GM23338 (cell line): ENCODE results near the gene NTN1. TPM values are rescaled to one million over a fixed set of nuclear protein-coding genes. Genes with fewer than 3 reads are reported as not detected.

Experiments
- ATAC-seq: fragments of 200-7000 bp; cut with Tn5 transposase; 3 replicates; pipeline ENCODE4 v1.9.1; 2020
- DNase-seq: peaks from one replicate; pipeline ENCODE4 v3.0.0-alpha.2; 2015; ENCODE audit warnings: low spot score
- H2AFZ ChIP-seq: fragments of 200-600 bp; sonication (generic); 2 replicates; pipeline ENCODE4 v1.8.0; 2016; ENCODE audit warnings: antibody characterized with exemption, mild to moderate bottlenecking, moderate library complexity
- H3F3A ChIP-seq: fragments of 200-600 bp; sonication (generic); replicated peaks from 2 replicates; pipeline ENCODE4 v1.8.0; 2017; ENCODE audit warnings: antibody characterized with exemption, mixed run types, low read depth
- H3K27ac ChIP-seq: fragments of 200-600 bp; sonication (generic); 2 replicates; pipeline ENCODE4 v1.6.1; 2016; ENCODE audit warnings: low read depth
- H3K27me3 ChIP-seq: fragments of 200-600 bp; sonication (generic); 2 replicates; pipeline ENCODE4 v1.8.0; 2016; ENCODE audit warnings: mild to moderate bottlenecking, mixed run types, moderate library complexity; ENCODE audit not compliant: insufficient read depth
- H3K36me3 ChIP-seq: fragments of 200-600 bp; sonication (generic); 2 replicates; pipeline ENCODE4 v1.8.0; 2016; ENCODE audit warnings: mild to moderate bottlenecking; ENCODE audit not compliant: insufficient read depth
- H3K4me1 ChIP-seq: fragments of 200-600 bp; sonication (generic); 2 replicates; pipeline ENCODE4 v1.8.0; 2016; ENCODE audit warnings: mild to moderate bottlenecking, moderate library complexity; ENCODE audit not compliant: insufficient read depth
- H3K4me2 ChIP-seq: fragments of 200-600 bp; sonication (generic); 2 replicates; pipeline ENCODE4 v1.7.1; 2017; ENCODE audit warnings: mixed run types
- H3K4me3 ChIP-seq: fragments of 200-600 bp; sonication (generic); 2 replicates; pipeline ENCODE4 v1.6.1; 2016; ENCODE audit warnings: mixed run types
- H3K79me2 ChIP-seq: fragments of 200-600 bp; sonication (generic); replicated peaks from 2 replicates; pipeline ENCODE4 v1.8.0; 2017; ENCODE audit warnings: mild to moderate bottlenecking; ENCODE audit not compliant: insufficient read depth
- H3K9me2 ChIP-seq: fragments of 200-600 bp; sonication (generic); 2 replicates; pipeline ENCODE4 v1.8.0; 2017; ENCODE audit not compliant: insufficient read depth
- H4K20me1 ChIP-seq: fragments of 200-600 bp; sonication (generic); replicated peaks from 2 replicates; pipeline ENCODE4 v1.8.0; 2017; ENCODE audit warnings: mild to moderate bottlenecking; ENCODE audit not compliant: insufficient read depth
- H3K27ac Mint-ChIP-seq: 2 replicates; pipeline ENCODE4 v1.8.0; 2020; ENCODE audit warnings: inconsistent platforms, mild to moderate bottlenecking, moderate library complexity, mixed read lengths
- H3K27me3 Mint-ChIP-seq: 3 replicates; pipeline ENCODE4 v1.8.0; 2022; ENCODE audit warnings: low read depth, mild to moderate bottlenecking, moderate library complexity, mixed read lengths, inconsistent platforms; ENCODE audit not compliant: insufficient read depth, poor library complexity
- H3K36me3 Mint-ChIP-seq: 3 replicates; pipeline ENCODE4 v1.8.0; 2021; ENCODE audit warnings: low read depth, mild to moderate bottlenecking, inconsistent platforms, moderate library complexity, mixed read lengths
- H3K4me1 Mint-ChIP-seq: 3 replicates; pipeline ENCODE4 v1.8.0; 2020; ENCODE audit warnings: mild to moderate bottlenecking, inconsistent platforms, mixed read lengths
- H3K4me3 Mint-ChIP-seq: 3 replicates; pipeline ENCODE4 v1.8.0; 2021; ENCODE audit warnings: moderate library complexity, mild to moderate bottlenecking, inconsistent platforms, mixed read lengths
- H3K9me3 Mint-ChIP-seq: 3 replicates; pipeline ENCODE4 v1.8.0; 2020; ENCODE audit warnings: moderate library complexity, mild to moderate bottlenecking, inconsistent platforms, mixed read lengths
- CREB1 ChIP-seq: fragments of 250-450 bp; sonication (Bioruptor Pico); IDR thresholded peaks from 2 replicates; pipeline ENCODE4 v1.5.0; 2020; ENCODE audit warnings: low read depth, mild to moderate bottlenecking, moderate library complexity
- CTCF ChIP-seq, 2 experiments: fragments of 200-600 bp in 1 of 2; sonication (generic) in 1 of 2; conservative IDR thresholded peaks; 2 replicates each; pipeline versions ENCODE4 v1.5.1 to v1.6.1; 2016 to 2017; ENCODE audit warnings: antibody characterized with exemption in 2 of 2, low read depth in 2 of 2, mild to moderate bottlenecking in 2 of 2, moderate library complexity in 1 of 2
- EZH2 ChIP-seq: fragments of 200-600 bp; sonication (generic); IDR thresholded peaks from one replicate; pipeline ENCODE4 v1.8.0; 2017; ENCODE audit warnings: antibody characterized with exemption, mild to moderate bottlenecking, low read depth; ENCODE audit not compliant: unreplicated experiment
- EZH2phosphoT487 ChIP-seq: fragments of 200-600 bp; sonication (generic); IDR thresholded peaks from one replicate; pipeline ENCODE4 v1.8.1; 2018; ENCODE audit warnings: antibody characterized with exemption; ENCODE audit not compliant: unreplicated experiment
- JUNB ChIP-seq: IDR thresholded peaks from one replicate; pipeline ENCODE4 v1.6.1; 2016; ENCODE audit warnings: antibody characterized with exemption; ENCODE audit not compliant: unreplicated experiment
- NANOG ChIP-seq: IDR thresholded peaks from 2 replicates; pipeline ENCODE4 v1.6.1; 2016; ENCODE audit warnings: antibody characterized with exemption, borderline replicate concordance
- POLR2AphosphoS5 ChIP-seq: IDR thresholded peaks from 2 replicates; pipeline ENCODE4 v1.6.1; 2016; ENCODE audit warnings: antibody characterized with exemption, low read depth
- REST ChIP-seq: IDR thresholded peaks from one replicate; pipeline ENCODE4 v1.6.1; 2018; ENCODE audit warnings: antibody characterized with exemption; ENCODE audit not compliant: unreplicated experiment
- ZNF114 ChIP-seq: fragments of 250-450 bp; sonication (Bioruptor Pico); IDR thresholded peaks from 2 replicates; pipeline ENCODE4 v1.5.0; 2020; ENCODE audit warnings: mild to moderate bottlenecking, moderate library complexity
- ZNF331 ChIP-seq: fragments of 250-450 bp; sonication (Bioruptor Pico); IDR thresholded peaks from 2 replicates; pipeline ENCODE4 v1.5.0; 2020; ENCODE audit warnings: low read depth, mild to moderate bottlenecking, moderate library complexity
- polyA plus RNA-seq: library from polyadenylated mRNA; unstranded; fragments of >200 nt; fragmentation: Nextera tagmentation; extraction: Ambion mirVana; gene quantifications from 2 replicates; pipeline ENCODE4 v1.2.1, GENCODE V29; 2016
- total RNA-seq: library from RNA; depleted of rRNA; stranded (reverse); fragments of >200 nt; shearing (Covaris generic); gene quantifications from 2 replicates; pipeline ENCODE4 v1.2.3, GENCODE V29; 2014
- TF ChIP-seq, protein P1 (sequence below): fragments of 250-450 bp; sonication (Bioruptor Pico); IDR thresholded peaks from 2 replicates; pipeline ENCODE4 v1.5.0; 2020; ENCODE audit warnings: mild to moderate bottlenecking, moderate library complexity
- TF ChIP-seq, protein P2 (sequence below): IDR thresholded peaks from 2 replicates; pipeline ENCODE4 v1.6.1; 2016; ENCODE audit warnings: antibody characterized with exemption

Gene NTN1
- total and polyA plus RNA-seq, 2 experiments from 2014 or later = 0.57 to 2.6 TPM

DNA sequence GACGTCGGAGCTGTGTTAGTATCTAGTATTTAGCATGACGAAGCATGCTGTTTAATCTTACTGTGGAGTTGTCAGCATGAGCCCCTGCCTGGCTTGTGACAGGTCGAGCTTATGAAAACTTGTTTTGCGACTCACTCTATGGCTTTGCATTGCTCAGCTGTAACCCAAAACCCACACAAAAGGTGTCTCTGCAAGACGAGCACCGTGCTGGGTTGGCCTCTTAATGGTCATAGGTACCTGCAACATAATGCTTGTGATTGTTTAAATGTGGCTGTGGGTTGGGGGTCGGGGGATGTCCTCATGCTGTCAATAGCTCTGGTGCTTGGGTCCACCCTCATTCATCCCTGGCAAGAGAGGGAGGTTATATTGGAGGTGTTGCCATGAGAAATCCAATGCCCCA is 5.4 kb downstream of the NTN1 start (continued):
- TF ChIP-seq, protein P1, sequence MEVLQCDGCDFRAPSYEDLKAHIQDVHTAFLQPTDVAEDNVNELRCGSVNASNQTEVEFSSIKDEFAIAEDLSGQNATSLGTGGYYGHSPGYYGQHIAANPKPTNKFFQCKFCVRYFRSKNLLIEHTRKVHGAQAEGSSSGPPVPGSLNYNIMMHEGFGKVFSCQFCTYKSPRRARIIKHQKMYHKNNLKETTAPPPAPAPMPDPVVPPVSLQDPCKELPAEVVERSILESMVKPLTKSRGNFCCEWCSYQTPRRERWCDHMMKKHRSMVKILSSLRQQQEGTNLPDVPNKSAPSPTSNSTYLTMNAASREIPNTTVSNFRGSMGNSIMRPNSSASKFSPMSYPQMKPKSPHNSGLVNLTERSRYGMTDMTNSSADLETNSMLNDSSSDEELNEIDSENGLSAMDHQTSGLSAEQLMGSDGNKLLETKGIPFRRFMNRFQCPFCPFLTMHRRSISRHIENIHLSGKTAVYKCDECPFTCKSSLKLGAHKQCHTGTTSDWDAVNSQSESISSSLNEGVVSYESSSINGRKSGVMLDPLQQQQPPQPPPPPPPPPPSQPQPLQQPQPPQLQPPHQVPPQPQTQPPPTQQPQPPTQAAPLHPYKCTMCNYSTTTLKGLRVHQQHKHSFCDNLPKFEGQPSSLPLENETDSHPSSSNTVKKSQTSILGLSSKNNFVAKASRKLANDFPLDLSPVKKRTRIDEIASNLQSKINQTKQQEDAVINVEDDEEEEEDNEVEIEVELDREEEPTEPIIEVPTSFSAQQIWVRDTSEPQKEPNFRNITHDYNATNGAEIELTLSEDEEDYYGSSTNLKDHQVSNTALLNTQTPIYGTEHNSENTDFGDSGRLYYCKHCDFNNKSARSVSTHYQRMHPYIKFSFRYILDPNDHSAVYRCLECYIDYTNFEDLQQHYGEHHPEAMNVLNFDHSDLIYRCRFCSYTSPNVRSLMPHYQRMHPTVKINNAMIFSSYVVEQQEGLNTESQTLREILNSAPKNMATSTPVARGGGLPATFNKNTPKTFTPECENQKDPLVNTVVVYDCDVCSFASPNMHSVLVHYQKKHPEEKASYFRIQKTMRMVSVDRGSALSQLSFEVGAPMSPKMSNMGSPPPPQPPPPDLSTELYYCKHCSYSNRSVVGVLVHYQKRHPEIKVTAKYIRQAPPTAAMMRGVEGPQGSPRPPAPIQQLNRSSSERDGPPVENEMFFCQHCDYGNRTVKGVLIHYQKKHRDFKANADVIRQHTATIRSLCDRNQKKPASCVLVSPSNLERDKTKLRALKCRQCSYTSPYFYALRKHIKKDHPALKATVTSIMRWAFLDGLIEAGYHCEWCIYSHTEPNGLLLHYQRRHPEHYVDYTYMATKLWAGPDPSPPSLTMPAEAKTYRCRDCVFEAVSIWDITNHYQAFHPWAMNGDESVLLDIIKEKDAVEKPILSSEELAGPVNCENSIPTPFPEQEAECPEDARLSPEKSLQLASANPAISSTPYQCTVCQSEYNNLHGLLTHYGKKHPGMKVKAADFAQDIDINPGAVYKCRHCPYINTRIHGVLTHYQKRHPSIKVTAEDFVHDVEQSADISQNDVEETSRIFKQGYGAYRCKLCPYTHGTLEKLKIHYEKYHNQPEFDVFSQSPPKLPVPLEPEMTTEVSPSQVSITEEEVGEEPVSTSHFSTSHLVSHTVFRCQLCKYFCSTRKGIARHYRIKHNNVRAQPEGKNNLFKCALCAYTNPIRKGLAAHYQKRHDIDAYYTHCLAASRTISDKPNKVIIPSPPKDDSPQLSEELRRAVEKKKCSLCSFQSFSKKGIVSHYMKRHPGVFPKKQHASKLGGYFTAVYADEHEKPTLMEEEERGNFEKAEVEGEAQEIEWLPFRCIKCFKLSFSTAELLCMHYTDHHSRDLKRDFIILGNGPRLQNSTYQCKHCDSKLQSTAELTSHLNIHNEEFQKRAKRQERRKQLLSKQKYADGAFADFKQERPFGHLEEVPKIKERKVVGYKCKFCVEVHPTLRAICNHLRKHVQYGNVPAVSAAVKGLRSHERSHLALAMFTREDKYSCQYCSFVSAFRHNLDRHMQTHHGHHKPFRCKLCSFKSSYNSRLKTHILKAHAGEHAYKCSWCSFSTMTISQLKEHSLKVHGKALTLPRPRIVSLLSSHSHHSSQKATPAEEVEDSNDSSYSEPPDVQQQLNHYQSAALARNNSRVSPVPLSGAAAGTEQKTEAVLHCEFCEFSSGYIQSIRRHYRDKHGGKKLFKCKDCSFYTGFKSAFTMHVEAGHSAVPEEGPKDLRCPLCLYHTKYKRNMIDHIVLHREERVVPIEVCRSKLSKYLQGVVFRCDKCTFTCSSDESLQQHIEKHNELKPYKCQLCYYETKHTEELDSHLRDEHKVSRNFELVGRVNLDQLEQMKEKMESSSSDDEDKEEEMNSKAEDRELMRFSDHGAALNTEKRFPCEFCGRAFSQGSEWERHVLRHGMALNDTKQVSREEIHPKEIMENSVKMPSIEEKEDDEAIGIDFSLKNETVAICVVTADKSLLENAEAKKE = no peak
- no peak for TF ChIP-seq NANOG

GRCh38 chr17:9028202-9028987 is 7.1 kb downstream of the NTN1 start:
- no peak overlapping the region for H3K27ac ChIP-seq
- no peak for ATAC-seq
- Mint-ChIP-seq H3K4me3 (no peak overlapping the region), H3K27me3 (peaks cover 54% of the 10 kb centered on the region), H3K27ac (no peak overlapping the region), H3K9me3 (no peaks in the 10 kb centered on the region), H3K4me1 (peaks cover 34% of the 10 kb centered on the region), H3K36me3 (no peaks in the 10 kb centered on the region)
- H4K20me1 ChIP-seq = no peaks in the 10 kb centered on the region; the same call in none of the 2 replicates
- H3K4me1 ChIP-seq = peaks cover 43% of the 10 kb centered on the region
- DNase-seq = no peak
- H3K79me2 ChIP-seq = no peaks in the 10 kb centered on the region
- H3K27me3 ChIP-seq = peaks cover 56% of the 10 kb centered on the region
- H3K4me3 ChIP-seq = no peak overlapping the region
- H3K36me3 ChIP-seq = no peaks in the 10 kb centered on the region; the same call in 1 of the 2 replicates
- no peaks in the 10 kb centered on the region for H3K9me2 ChIP-seq
- no peak overlapping the region for H2AFZ ChIP-seq
- no peak overlapping the region for H3K4me2 ChIP-seq
- no peaks in the 10 kb centered on the region; the same call in 1 of the 2 replicates for H3F3A ChIP-seq
- TF ChIP-seq CTCF (conservative IDR thresholded peaks at IDR 0.05; ENCODE audit: low read depth in 2 of 2) = no peak
- TF ChIP-seq EZH2 = no peak
- TF ChIP-seq, protein P2, sequence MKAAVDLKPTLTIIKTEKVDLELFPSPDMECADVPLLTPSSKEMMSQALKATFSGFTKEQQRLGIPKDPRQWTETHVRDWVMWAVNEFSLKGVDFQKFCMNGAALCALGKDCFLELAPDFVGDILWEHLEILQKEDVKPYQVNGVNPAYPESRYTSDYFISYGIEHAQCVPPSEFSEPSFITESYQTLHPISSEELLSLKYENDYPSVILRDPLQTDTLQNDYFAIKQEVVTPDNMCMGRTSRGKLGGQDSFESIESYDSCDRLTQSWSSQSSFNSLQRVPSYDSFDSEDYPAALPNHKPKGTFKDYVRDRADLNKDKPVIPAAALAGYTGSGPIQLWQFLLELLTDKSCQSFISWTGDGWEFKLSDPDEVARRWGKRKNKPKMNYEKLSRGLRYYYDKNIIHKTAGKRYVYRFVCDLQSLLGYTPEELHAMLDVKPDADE = no peak
- TF ChIP-seq NANOG = no peak
- TF ChIP-seq ZNF331 (CRISPR knock-in tag) = no peak
- TF ChIP-seq ZNF114 (CRISPR knock-in tag) = no peak
- no peak for TF ChIP-seq EZH2phosphoT487
- TF ChIP-seq CREB1 (CRISPR knock-in tag) = no peak
- no peak for TF ChIP-seq JUNB
- TF ChIP-seq REST = no peak
- TF ChIP-seq POLR2AphosphoS5 = no peak
